HepG2 (cell line): ENCODE results near the gene TMEM131. TPM values are rescaled to one million over a fixed set of nuclear protein-coding genes. Genes with fewer than 3 reads are reported as not detected.

Experiments
- ATAC-seq: fragments of 200-7000 bp; cut with Tn5 transposase; 3 replicates; pipeline ENCODE4 v1.9.1; 2020; ENCODE audit warnings: mild to moderate bottlenecking, moderate library complexity
- BruUV-seq: library from RNA; stranded (reverse); fragments of 400-500 nt; replicated peaks from 2 replicates; lab custom pipeline; 2021; lab: Mats Ljungman, UMichigan
- CTCF ChIA-PET: fragments of 300-600 bp; formaldehyde crosslinking; extraction: SDS; loops from one replicate; lab custom pipeline; 2021; ENCODE audit warnings: low total read pairs, inconsistent platforms, low intra/inter-chr PET ratio; lab: Yijun Ruan, JAX
- POLR2A ChIA-PET: fragments of 350-600 bp; sonication (Branson Sonifier 250); formaldehyde crosslinking; loops from one replicate; lab custom pipeline; 2020; ENCODE audit warnings: antibody characterized with exemption, inconsistent platforms; lab: Yijun Ruan, JAX
- DNase-seq: peaks from one replicate; pipeline ENCODE4 v3.0.0-alpha.2; 2015; ENCODE audit warnings: low spot score
- FAIRE-seq: peaks from 3 replicates; lab custom pipeline; 2011; peaks lifted over from hg19 to GRCh38; lab: Jason Lieb, UNC
- H2AFZ ChIP-seq: one replicate; pipeline ENCODE4 v1.6.1; 2011; ENCODE audit warnings: low read length, inconsistent platforms
- H3K27ac ChIP-seq: fragments of 300-600 bp; 3 replicates; pipeline ENCODE4 v1.8.0; 2011; ENCODE audit warnings: mixed run types, mild to moderate bottlenecking, mixed read lengths, low read length, inconsistent platforms; ENCODE audit not compliant: insufficient read depth; ENCODE audit errors: extremely low read length
- H3K27me3 ChIP-seq, 2 experiments: fragments of 200-600 bp in 1 of 2; 2 replicates in 1 of 2; 3 replicates in 1 of 2; pipeline versions ENCODE4 v1.6.0 to v1.8.0; 2011; ENCODE audit warnings: low read length in 2 of 2, mild to moderate bottlenecking in 2 of 2, moderate library complexity in 2 of 2, inconsistent platforms in 1 of 2; ENCODE audit not compliant: insufficient read depth in 2 of 2, control insufficient read depth in 1 of 2
- H3K36me3 ChIP-seq, 2 experiments: fragments of 200-600 bp in 1 of 2; replicated peaks in 1 of 2; 2 replicates in 1 of 2; 3 replicates in 1 of 2; pipeline versions ENCODE4 v1.5.1 to v1.8.0; 2011; ENCODE audit warnings: low read length in 2 of 2, inconsistent platforms in 1 of 2; ENCODE audit not compliant: insufficient read depth in 2 of 2, control insufficient read depth in 1 of 2
- H3K4me1 ChIP-seq: 2 replicates; pipeline ENCODE4 v1.5.1; 2012; ENCODE audit warnings: low read length, inconsistent platforms; ENCODE audit not compliant: insufficient read depth
- H3K4me2 ChIP-seq: 2 replicates; pipeline ENCODE4 v1.6.0; 2011; ENCODE audit warnings: low read depth, low read length, inconsistent platforms
- H3K4me3 ChIP-seq, 3 experiments: fragments of 200-600 bp in 1 of 3; sonication (generic), shearing (Covaris generic) in 1 of 3; replicated peaks in 1 of 3; 2 replicates each; pipeline ENCODE4 v1.5.1; 2011 to 2016; ENCODE audit warnings: low read length in 3 of 3, inconsistent platforms in 2 of 3, low read depth in 2 of 3, mild to moderate bottlenecking in 2 of 3, control low read depth in 1 of 3, mixed read lengths in 1 of 3; ENCODE audit not compliant: insufficient read depth in 1 of 3
- H3K79me2 ChIP-seq: one replicate; pipeline ENCODE4 v1.6.1; 2011; ENCODE audit warnings: low read length, inconsistent platforms; ENCODE audit not compliant: insufficient read depth
- H3K9ac ChIP-seq: 2 replicates; pipeline ENCODE4 v1.6.0; 2011; ENCODE audit warnings: mild to moderate bottlenecking, low read depth, low read length, inconsistent platforms; ENCODE audit not compliant: insufficient read depth
- H3K9me3 ChIP-seq: 2 replicates; pipeline ENCODE4 v1.5.1; 2012; ENCODE audit warnings: mild to moderate bottlenecking, low read length
- H4K20me1 ChIP-seq: 2 replicates; pipeline ENCODE4 v1.6.0; 2011; ENCODE audit warnings: inconsistent platforms, mild to moderate bottlenecking, low read length, moderate library complexity; ENCODE audit not compliant: insufficient read depth
- AKAP8 ChIP-seq: sonication (generic); formaldehyde crosslinking; IDR thresholded peaks from 2 replicates; pipeline ENCODE4 v1.5.1; 2020; ENCODE audit warnings: mild to moderate bottlenecking, missing genetic modification reagents
- CC2D1A ChIP-seq: sonication (generic); formaldehyde crosslinking; IDR thresholded peaks from 2 replicates; pipeline ENCODE4 v1.8.1; 2023; ENCODE audit warnings: mild to moderate bottlenecking, missing genetic modification reagents
- CEBPB ChIP-seq: IDR thresholded peaks from 2 replicates; pipeline ENCODE4 v1.6.1; 2011; ENCODE audit warnings: low read depth, low read length, improper control_type of control experiment, borderline replicate concordance
- TCF12 ChIP-seq, 2 experiments: fragments of 450-650 bp in 1 of 2; sonication (generic) in 1 of 2; formaldehyde crosslinking in 1 of 2; IDR thresholded peaks; 2 replicates each; pipeline versions ENCODE4 v1.6.1 to v1.8.0; 2017 to 2022; ENCODE audit warnings: antibody characterized with exemption in 1 of 2, mild to moderate bottlenecking in 1 of 2, missing genetic modification reagents in 1 of 2, moderate library complexity in 1 of 2
- U2AF1 ChIP-seq: fragments of 200-400 bp; formaldehyde crosslinking; optimal IDR thresholded peaks from 2 replicates; pipeline ENCODE3; 2017; ENCODE audit warnings: mild to moderate bottlenecking, low read depth, low read length
- ZNF503 ChIP-seq: sonication (generic); formaldehyde crosslinking; IDR thresholded peaks from 2 replicates; pipeline ENCODE4 v1.4.0; 2020; ENCODE audit warnings: missing genetic modification reagents
- ZNF746 ChIP-seq: sonication (generic); formaldehyde crosslinking; IDR thresholded peaks from 2 replicates; pipeline ENCODE4 v1.8.0; 2022; ENCODE audit warnings: mild to moderate bottlenecking, missing genetic modification reagents
- ZNF770 ChIP-seq: sonication (generic); formaldehyde crosslinking; IDR thresholded peaks from 2 replicates; pipeline ENCODE4 v1.5.0; 2020; ENCODE audit warnings: mild to moderate bottlenecking, missing genetic modification reagents
- WGBS: methylation state at CpG from one replicate; pipeline ENCODE4 v1.1.6; 2017; ENCODE audit warnings: low lambda C conversion rate; 5-methylcytosine and 5-hydroxymethylcytosine counted together
- in situ Hi-C: cut with HindIII; loops from 2 replicates; pipeline ENCODE4 v1.10.0; 2017; ENCODE audit warnings: low pct_unique_long_range_greater_than_20kb; ENCODE audit not compliant: extremely low pct_ligation_motif_present
- intact Hi-C: fragments of 100-400 bp; cut with micrococcal nuclease; formaldehyde crosslinking; loops from one replicate; pipeline ENCODE4 v1.10.0; 2022; ENCODE audit not compliant: unreplicated experiment
- polyA plus RNA-seq, 8 experiments: library from polyadenylated mRNA; depleted of rRNA in 3 of 8; stranded (reverse) in 7 of 8; unstranded in 1 of 8; fragments of >200 nt; fragmentation: Illumina TruSeq in 4 of 8; extraction: Trizol in 4 of 8; gene quantifications; 2 replicates each; pipeline versions ENCODE4 v1.2.1 to v1.2.3, GENCODE V29; 2011 to 2016; ENCODE audit warnings: low read depth in 4 of 8, missing spikeins in 1 of 8, mixed read lengths in 1 of 8; ENCODE audit not compliant: insufficient read depth in 1 of 8
- total RNA-seq, 5 experiments: library from RNA; depleted of rRNA; stranded (reverse); fragments of >200 nt; fragmentation: Illumina TruSeq; extraction: Trizol; gene quantifications; 2 replicates each; pipeline ENCODE4 v1.2.3, GENCODE V29; 2016; ENCODE audit warnings: low read depth in 1 of 5
- TF ChIP-seq, protein P1 (sequence below): sonication (generic); formaldehyde crosslinking; IDR thresholded peaks from 2 replicates; pipeline ENCODE4 v1.4.0; 2020; ENCODE audit warnings: missing genetic modification reagents; ENCODE audit errors: not compliant biosample characterization

The TMEM131 gene
- total and polyA plus RNA-seq, 2 of the 13 experiments (the other 11 are each of a cell fraction or from before 2014, with no cell fraction given) = 17.9 to 19.5 TPM

DNA sequence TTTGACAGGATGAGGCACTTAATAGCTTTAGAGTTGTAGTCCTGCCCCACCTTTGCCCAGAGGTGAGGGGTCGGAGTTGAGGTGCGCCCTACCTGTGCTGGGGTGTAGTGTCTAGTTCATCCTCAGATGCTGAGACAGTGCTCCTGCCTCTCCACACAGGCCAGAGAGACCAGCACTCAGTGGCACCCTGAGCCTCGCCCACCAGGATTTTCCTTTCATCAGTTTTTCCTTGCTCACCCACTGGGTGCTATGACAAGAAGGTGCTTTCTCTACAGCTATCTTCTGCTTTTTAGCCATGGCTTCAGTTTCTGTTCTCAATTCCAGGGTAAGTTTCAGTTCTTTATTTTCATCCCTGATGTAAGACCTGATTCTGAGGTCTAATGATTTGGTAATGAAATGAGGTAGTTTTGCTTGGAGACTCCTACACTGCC lies 16.8 kb upstream of the TMEM131 start:
- FAIRE-seq (no peak), ATAC-seq (no peak), DNase-seq (no peak)
- H3K79me2 ChIP-seq = no peaks in the 10 kb centered on the region
- ChIA-PET POLR2A (no interaction called here), CTCF (no interaction called here)
- no peak overlapping the region for H3K27ac ChIP-seq
- H3K4me1 ChIP-seq = peaks cover 20% of the 10 kb centered on the region
- no peak overlapping the region for H2AFZ ChIP-seq
- no peak overlapping the region for H3K4me3 ChIP-seq
- intact Hi-C loops = no loop called here
- no peak overlapping the region for H3K9ac ChIP-seq
- no peaks in the 10 kb centered on the region for H4K20me1 ChIP-seq
- no peaks in the 10 kb centered on the region for H3K27me3 ChIP-seq
- 84% methylated on average over 3 of the region's 3 CpGs for WGBS
- H3K36me3 ChIP-seq = no peaks in the 10 kb centered on the region
- BruUV-seq = no TSS peak
- H3K4me2 ChIP-seq = no peak overlapping the region
- H3K9me3 ChIP-seq = no peaks in the 10 kb centered on the region
- no peak for TF ChIP-seq U2AF1
- in situ Hi-C loops = no loop called here

DNA sequence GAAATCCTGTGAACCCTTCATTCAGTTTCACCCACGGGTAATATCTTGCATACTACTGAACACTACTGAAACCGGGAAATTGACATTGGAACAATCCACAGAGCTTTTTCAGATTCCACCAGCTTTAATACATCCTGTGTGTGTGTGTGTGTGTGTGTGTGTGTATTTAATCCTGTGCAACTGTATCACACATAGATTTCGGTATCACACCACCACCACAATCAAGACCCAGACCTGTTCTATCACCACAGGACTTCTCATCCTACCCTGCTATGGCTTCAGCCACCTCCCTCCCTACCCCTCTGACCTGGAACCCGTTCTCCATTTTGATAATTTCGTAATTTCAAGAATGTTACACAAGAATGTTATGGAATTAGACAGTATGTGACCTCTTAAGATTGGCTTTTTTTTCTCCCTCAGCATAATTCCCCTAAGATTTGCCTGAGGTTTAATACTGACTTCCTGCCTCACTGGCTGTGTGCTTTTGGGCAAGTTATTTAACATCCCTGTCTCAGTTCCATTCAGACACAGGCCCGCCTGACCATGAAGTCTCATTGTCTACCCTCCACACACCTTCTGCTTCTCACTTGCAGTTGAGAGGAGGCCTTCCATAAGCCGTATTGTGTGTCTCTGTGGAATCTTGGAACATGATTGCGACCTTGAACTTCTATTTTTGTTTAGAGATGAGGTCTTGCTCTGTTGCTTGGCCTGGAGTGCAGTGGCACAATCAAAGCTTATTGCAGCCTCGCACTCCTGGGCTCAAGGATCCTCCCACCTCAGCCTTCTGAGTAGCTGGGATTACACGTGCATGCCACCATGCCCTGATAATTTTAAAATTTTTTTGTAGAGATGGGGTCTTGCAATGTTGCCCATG lies 14.4 kb upstream of the TMEM131 start:
- Histone ChIP-seq H3K9ac (no peak overlapping the region), H3K4me3 (no peak overlapping the region), H3K27me3 (no peaks in the 10 kb centered on the region; a peak in 1 of 5 replicates), H3K4me1 (peaks cover 20% of the 10 kb centered on the region), H3K9me3 (no peaks in the 10 kb centered on the region), H3K4me2 (no peak overlapping the region), H3K36me3 (no peaks in the 10 kb centered on the region), H4K20me1 (no peaks in the 10 kb centered on the region), H3K27ac (no peak overlapping the region), H3K79me2 (no peaks in the 10 kb centered on the region), H2AFZ (no peak overlapping the region)
- BruUV-seq = no TSS peak
- no peak for ATAC-seq
- FAIRE-seq = no peak
- POLR2A ChIA-PET = no interaction called here
- in situ Hi-C loops = no loop called here
- WGBS = 40% methylated on average over 10 of the region's 10 CpGs
- TF ChIP-seq CEBPB (peak; percentile 29; the same call in 1 of the 2 replicates), AKAP8 (CRISPR knock-in tag) (no peak), CC2D1A (no peak), TCF12 (IDR thresholded peaks at IDR 0.05) (no peak), TCF12 (CRISPR knock-in tag; IDR thresholded peaks at IDR 0.05) (no peak), ZNF746 (CRISPR knock-in tag) (no peak), ZNF503 (CRISPR knock-in tag) (no peak), ZNF770 (no peak)
- TF ChIP-seq, protein P1, sequence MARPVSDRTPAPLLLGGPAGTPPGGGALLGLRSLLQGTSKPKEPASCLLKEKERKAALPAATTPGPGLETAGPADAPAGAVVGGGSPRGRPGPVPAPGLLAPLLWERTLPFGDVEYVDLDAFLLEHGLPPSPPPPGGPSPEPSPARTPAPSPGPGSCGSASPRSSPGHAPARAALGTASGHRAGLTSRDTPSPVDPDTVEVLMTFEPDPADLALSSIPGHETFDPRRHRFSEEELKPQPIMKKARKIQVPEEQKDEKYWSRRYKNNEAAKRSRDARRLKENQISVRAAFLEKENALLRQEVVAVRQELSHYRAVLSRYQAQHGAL (CRISPR knock-in tag) = no peak
- CTCF ChIA-PET = no interaction called here
- intact Hi-C loops = no loop called here
- DNase-seq = no peak
